T47D (cell line): ENCODE measurements around the gene HCFC1.

Experiments
- DNase-seq, 2 experiments: peaks; one replicate each; pipeline versions ENCODE4 v3.0.0 to v3.0.0-alpha.2; 2011 to 2012; ENCODE audit warnings: low read depth in 1 of 2, low spot score in 1 of 2
- JUND ChIP-seq: IDR thresholded peaks from 2 replicates; pipeline ENCODE4 v1.6.1; 2012; ENCODE audit warnings: low read depth
- in situ Hi-C: cut with HindIII; loops from 2 replicates; pipeline ENCODE4 v1.10.0; 2016; ENCODE audit warnings: low sequenced_read_pairs, low pct_unique_long_range_greater_than_20kb

The HCFC1 gene

GRCh38 chrX:153933748-153934147 is 37.9 kb downstream of the HCFC1 start:
- in situ Hi-C loops, result no loop called here
- TF ChIP-seq JUND, result no peak
- no peak for DNase-seq

DNA sequence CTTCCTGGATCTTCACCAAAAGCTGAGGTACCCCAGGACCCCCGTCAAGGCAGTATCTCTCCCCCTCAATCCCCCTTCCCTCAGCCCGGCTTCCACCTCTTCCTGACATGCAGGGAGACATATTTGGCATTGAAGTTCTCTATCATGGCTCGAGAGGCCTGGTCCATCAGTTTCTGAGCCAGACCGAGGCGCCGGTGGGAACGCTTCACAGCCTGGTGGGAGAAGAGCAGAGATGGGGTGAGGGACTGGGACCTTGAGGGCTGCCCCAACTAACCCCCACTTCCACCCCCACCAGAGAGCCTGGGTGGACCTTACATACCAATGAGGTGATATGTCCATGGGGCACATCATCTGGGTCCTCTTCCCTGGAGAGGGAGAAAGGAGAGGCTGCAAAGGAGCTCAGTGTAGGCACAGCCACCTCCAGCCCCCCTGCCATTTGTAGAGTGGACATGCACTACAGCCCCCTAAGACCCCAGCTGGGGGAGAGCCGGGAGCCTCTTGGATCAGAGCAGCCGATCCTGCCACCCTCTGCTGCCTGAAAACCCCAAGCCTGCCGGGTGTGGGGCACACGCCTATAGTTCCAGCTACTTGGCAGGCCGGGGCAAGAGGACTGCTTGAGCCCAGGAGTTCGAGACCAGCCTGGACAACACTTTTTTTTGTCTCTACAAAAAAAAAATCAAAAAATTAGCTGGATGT is 39.2 kb downstream of the HCFC1 start:
- no peak for TF ChIP-seq JUND
- no peak for DNase-seq
- in situ Hi-C loops, result no loop called here

- DNase-seq, result no peak
- in situ Hi-C loops, result no loop called here
- TF ChIP-seq JUND, result no peak
Measured at GRCh38 chrX:153931748-153932147, 39.9 kb downstream of the HCFC1 start.

DNA sequence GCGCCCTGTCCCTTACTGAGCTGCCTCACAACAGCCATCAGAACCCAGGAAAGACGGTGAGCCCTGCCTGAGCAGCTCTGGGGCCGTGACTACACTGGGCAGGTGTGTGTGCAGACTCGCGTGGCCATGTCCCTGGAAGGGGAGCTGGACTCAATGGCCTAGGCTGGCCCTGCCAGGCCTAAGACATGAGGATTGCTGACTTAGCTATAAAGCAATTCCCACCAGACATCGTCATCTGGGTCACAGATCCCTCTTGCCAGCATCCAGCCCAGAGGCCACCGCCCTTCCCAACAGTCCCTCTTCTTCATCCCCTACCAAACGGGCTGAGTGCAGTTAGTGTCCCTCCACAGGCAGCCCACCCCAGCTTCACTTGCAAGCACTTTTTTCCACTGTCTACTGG is 40.5 kb downstream of the HCFC1 start:
- TF ChIP-seq JUND, result no peak
- in situ Hi-C loops, result no loop called here

GRCh38 chrX:153930011-153930910 is 41.4 kb downstream of the HCFC1 start:
- TF ChIP-seq JUND, result no peak
- DNase-seq, result no peak
- in situ Hi-C loops, result no loop called here

More for the DNA sequence above, 40.5 kb downstream of the HCFC1 start:
- DNase-seq, result no peak

DNA sequence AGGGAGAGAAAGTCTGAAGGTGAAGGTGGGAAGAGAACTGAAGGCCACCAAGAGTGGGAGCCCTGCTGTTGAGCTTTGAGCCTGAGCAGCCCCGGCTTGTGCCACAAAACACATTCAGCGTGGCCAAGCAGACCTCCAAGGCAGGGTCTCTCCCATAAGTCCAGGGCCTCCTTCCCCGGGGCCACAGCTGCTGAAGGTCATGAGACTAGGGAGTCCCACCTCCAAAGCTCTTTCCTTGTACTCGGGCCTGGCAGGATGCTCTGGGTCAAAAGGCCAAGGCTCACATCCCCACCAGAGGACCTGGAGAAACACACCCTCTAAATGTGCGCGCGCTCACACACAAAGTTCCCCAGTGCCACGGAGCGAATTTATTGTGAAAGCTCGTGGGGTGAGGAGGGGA is 42.0 kb downstream of the HCFC1 start:
- no peak for TF ChIP-seq JUND
- in situ Hi-C loops, result no loop called here
- DNase-seq, result no peak

GRCh38 chrX:153928846-153929245 is 42.8 kb downstream of the HCFC1 start:
- TF ChIP-seq JUND, result no peak
- in situ Hi-C loops, result no loop called here
- DNase-seq, result no peak

DNA sequence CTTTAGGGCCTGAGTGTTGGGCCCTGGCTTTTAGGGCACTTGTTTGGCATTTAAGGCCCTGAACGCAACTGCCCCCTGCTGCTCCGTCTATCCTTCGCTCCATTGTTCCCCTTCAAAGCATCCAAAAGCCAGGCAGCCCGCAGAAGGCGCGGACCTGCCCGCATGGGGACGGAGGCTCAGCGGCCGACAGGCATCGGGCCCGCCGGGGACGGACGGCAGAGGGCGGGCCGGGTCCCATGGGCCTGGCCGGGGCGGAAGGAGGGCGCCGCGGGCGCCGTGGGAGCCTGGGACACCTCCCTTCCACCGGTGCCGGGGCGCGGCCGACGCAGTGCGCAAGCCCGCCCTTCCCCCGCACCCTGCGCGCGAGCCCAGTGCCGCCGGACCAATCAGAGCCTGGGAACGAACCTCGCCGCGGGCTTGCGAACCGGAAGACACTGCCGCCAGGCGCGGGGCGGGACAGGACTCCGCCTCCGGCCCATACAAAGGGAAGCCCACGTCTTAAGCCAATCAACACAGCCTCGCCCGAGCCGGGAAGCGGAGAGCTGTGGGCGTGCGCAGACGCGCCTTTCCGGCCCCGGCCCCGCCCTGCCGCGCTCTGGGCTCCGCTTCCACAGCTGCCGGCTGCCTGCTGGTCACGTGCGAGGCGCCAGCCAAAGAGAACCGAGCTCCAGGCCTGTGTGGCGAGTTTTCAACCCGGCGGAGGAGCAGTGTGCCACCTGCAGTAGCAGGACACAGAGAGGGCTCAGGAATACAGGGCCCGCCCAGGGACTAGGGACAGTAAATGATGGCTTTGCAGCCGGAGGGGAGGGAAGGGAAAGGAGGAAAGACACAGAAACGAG is 43.5 kb downstream of the HCFC1 start:
- in situ Hi-C loops, result no loop called here
- TF ChIP-seq JUND, result 0 out of 2 replicates have a peak, but pooled peaks have one; percentile 25
- DNase-seq, result peak; percentile 87 to 96

DNA sequence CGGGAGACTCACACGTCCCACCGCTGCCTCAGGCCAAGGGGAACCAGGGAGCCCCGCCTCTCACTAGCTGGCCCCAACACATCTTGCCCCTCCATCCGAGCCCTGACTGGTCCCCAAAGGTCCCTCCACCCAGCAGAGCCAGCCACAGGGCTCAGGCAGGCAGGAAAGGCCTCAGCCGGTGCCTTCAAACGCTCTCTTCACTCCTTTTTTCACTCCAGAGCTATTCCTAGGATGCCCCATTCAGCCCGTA is 44.0 kb downstream of the HCFC1 start:
- DNase-seq, result no peak
- no peak for TF ChIP-seq JUND
- in situ Hi-C loops, result no loop called here

DNA sequence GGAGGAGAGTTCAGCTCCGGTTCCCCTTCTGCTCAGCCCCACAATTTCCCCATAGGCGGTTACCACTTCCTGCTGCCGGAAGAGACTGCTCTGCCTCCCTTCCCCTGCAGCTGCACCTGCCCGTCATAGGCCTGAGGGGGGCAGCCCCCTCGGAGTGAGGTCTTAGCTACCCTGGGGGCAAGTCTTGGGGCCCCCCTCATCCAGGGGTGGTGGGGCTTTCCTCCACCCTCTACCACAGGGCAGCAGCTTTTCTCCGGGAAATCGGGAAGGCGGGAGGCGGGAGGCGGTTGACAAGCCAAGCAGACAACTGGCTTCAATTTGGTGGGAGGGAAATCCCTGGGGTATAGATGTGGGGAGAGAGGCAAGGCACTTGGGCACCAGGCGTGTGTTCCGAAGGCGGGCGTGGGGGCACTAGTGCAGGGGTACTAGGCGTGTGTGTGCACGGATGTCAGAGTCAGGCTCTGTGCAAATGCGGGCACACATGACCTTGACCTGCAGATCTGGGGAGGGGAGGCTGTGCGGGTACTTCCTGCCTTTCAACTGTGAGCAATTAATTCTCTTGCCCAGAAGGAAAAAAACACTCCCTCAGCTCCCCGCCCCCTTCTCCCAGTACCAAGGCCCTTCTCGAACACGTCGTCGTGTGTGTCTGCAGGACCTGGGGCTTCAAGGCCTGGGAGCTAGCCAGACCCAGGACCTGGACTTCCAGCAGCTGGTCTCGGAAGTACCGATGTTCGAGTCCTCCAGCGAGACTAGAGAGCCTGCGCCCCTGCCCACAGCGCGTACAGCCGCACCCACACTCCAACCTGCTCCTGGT is 44.6 kb downstream of the HCFC1 start:
- no peak for TF ChIP-seq JUND
- in situ Hi-C loops, result no loop called here
- peak in 1 of 2 experiments; percentile 30 for DNase-seq

GRCh38 chrX:153926552-153926857 is 45.1 kb downstream of the HCFC1 start:
- in situ Hi-C loops, result no loop called here
- TF ChIP-seq JUND, result no peak
- DNase-seq, result no peak
